ENCODE data around the gene SLC29A1. TPM values are rescaled to one million over a fixed set of nuclear protein-coding genes. Genes with fewer than 3 reads are reported as not detected.
A peak's percentile ranks its signal among the peaks of the same experiment; 100 is the strongest.

SLC29A1 gene
- total and polyA plus RNA-seq, 5 experiments from 2014 or later, result 1.3 to 2.6 (median 2.3) TPM

- Mint-ChIP-seq H3K4me3 (peak overlapping the region in 5 of 10 donors; percentile 16 to 34 (median 30)), H3K27me3 (no peaks in the 10 kb centered on the region), H3K4me1 (peaks cover 34 to 80% (median 63%) of the 10 kb centered on the region in 4 donors), H3K27ac (peak overlapping the region in 6 of 10 donors; percentile 3 to 80 (median 6)), H3K9me3 (no peaks in the 10 kb centered on the region), H3K36me3 (peaks cover 0 to 8% (median 0%) of the 10 kb centered on the region in 3 donors)
- ATAC-seq, result no peak
- peak in 1 of 10 donors; percentile 49 for DNase-seq
- POLR2A ChIA-PET, result interaction anchor here (0.6 to 4.5 kb wide), 2 partner anchors 13 to 14 kb away, joined by 3 to 54 read pairs; partner anchors contain the start of gene HSP90AB1
Measured at GRCh38 chr6:44260451-44261297, 37.3 kb downstream of the SLC29A1 start.

DNA sequence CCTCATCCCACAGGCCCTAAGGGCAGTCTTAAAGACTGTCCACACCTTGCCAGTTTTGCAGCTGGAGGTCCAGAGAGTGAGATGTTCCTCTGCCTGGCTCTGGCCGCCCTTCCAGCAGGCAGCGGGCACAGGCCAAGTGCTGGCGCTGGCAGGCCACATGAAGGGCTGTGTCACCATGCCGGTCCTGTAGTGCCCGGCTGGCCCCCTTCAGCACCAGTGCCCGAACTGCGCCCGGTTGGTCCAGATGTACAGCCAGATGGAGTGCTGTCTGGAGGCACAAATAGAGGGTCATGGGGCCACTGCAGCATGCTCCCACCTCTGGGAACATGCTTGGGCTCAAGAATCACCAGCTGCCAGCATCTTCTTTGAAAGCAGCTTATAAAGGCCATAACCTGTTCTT is 38.2 kb downstream of the SLC29A1 start:
- Mint-ChIP-seq H3K4me1 (peaks cover 28 to 78% (median 62%) of the 10 kb centered on the region in 4 donors), H3K9me3 (no peaks in the 10 kb centered on the region), H3K27ac (peak overlapping the region in 2 of 10 donors; percentile 95 to 96), H3K27me3 (no peaks in the 10 kb centered on the region), H3K4me3 (peak overlapping the region in 1 of 10 donors; percentile 30), H3K36me3 (peaks cover 0 to 6% (median 0%) of the 10 kb centered on the region in 3 donors)
- DNase-seq (no peak), ATAC-seq (no peak)
- POLR2A ChIA-PET, result interaction anchor here (1.8 to 4.5 kb wide), 2 partner anchors 15 to 38 kb away, joined by 6 to 54 read pairs; partner anchors contain the start of genes HSP90AB1 and SLC29A1

- peak in 1 of 2 donors; percentile 3 for ATAC-seq
- Mint-ChIP-seq H3K27ac (peak overlapping the region; percentile 82 to 96 (median 94)), H3K9me3 (no peaks in the 10 kb centered on the region), H3K4me3 (peak overlapping the region; percentile 84 to 97 (median 92)), H3K4me1 (peaks cover 31 to 73% (median 62%) of the 10 kb centered on the region in 4 donors), H3K36me3 (peaks cover 0 to 5% (median 0%) of the 10 kb centered on the region in 3 donors), H3K27me3 (no peaks in the 10 kb centered on the region)
- POLR2A ChIA-PET, result interaction anchor here (1.8 to 4.5 kb wide), 2 partner anchors 16 to 39 kb away, joined by 6 to 54 read pairs; partner anchors contain the start of genes HSP90AB1 and SLC29A1
- peak in 1 of 10 donors; percentile 18 for DNase-seq
Measured at GRCh38 chr6:44262467-44263353, 39.3 kb downstream of the SLC29A1 start.

- ATAC-seq (peak; percentile 5 to 7), DNase-seq (peak in 2 of 10 donors; percentile 41 to 59)
- H3K4me3 Mint-ChIP-seq, result peak overlapping the region; percentile 84 to 97 (median 92)
- peak overlapping the region; percentile 82 to 96 (median 94) for H3K27ac Mint-ChIP-seq
- H3K4me1 Mint-ChIP-seq, result peaks cover 24 to 69% (median 58%) of the 10 kb centered on the region in 4 donors
- H3K27me3 Mint-ChIP-seq, result no peaks in the 10 kb centered on the region
- H3K36me3 Mint-ChIP-seq, result peaks cover 0 to 5% (median 0%) of the 10 kb centered on the region in 3 donors
- POLR2A ChIA-PET, result interaction anchor here (1.1 to 4.5 kb wide), 4 partner anchors 8 to 40 kb away, joined by 3 to 54 read pairs (median 6); partner anchors contain the start of genes HSP90AB1 and SLC29A1
- no peaks in the 10 kb centered on the region for H3K9me3 Mint-ChIP-seq
Measured at GRCh38 chr6:44263354-44264100, 40.1 kb downstream of the SLC29A1 start.

- peaks cover 24 to 62% (median 55%) of the 10 kb centered on the region in 4 donors for H3K4me1 Mint-ChIP-seq
- DNase-seq, result peak in 1 of 10 donors; percentile 50
Measured at GRCh38 chr6:44264154-44265006, 41.0 kb downstream of the SLC29A1 start.

GRCh38 chr6:44265007-44265721 is 41.8 kb downstream of the SLC29A1 start, which contains the start of gene NFKBIE:
Gene NFKBIE (minus strand): TSS chr6:44265551. CDS start chr6:44265346, 205 bp downstream.
- peaks cover 0 to 11% (median 3%) of the 10 kb centered on the region in 5 donors for H3K27me3 Mint-ChIP-seq
- H3K4me1 Mint-ChIP-seq, result peaks cover 27 to 67% (median 58%) of the 10 kb centered on the region in 4 donors
- POLR2A ChIA-PET, result interaction anchor here (0.8 to 4.5 kb wide), 5 partner anchors 10 to 23 kb away, joined by 3 to 54 read pairs (median 7); partner anchors contain the start of gene HSP90AB1
- no peaks in the 10 kb centered on the region for H3K36me3 Mint-ChIP-seq
- peak; percentile 86 to 98 (median 95) for DNase-seq
- H3K9me3 Mint-ChIP-seq, result no peaks in the 10 kb centered on the region
- H3K4me3 Mint-ChIP-seq, result peak within 1 kb of the TSS; percentile 84 to 98 (median 96)
- H3K27ac Mint-ChIP-seq, result peak within 1 kb of the TSS; percentile 89 to 97 (median 95)
- ATAC-seq, result peak; percentile 71 to 79

More at GRCh38 chr6:44264154-44265006, 41.0 kb downstream of the SLC29A1 start:
- H3K27me3 Mint-ChIP-seq, result peaks cover 0 to 4% (median 0%) of the 10 kb centered on the region in 5 donors
- ATAC-seq, result peak in 1 of 2 donors; percentile 29
- no peaks in the 10 kb centered on the region for H3K36me3 Mint-ChIP-seq
- POLR2A ChIA-PET, result interaction anchor here (0.8 to 4.5 kb wide), 4 partner anchors 9 to 22 kb away, joined by 3 to 54 read pairs (median 5); partner anchors contain the start of gene HSP90AB1
- H3K9me3 Mint-ChIP-seq, result no peaks in the 10 kb centered on the region
- peak overlapping the region; percentile 82 to 96 (median 94) for H3K27ac Mint-ChIP-seq
- peak overlapping the region; percentile 84 to 97 (median 92) for H3K4me3 Mint-ChIP-seq

DNA sequence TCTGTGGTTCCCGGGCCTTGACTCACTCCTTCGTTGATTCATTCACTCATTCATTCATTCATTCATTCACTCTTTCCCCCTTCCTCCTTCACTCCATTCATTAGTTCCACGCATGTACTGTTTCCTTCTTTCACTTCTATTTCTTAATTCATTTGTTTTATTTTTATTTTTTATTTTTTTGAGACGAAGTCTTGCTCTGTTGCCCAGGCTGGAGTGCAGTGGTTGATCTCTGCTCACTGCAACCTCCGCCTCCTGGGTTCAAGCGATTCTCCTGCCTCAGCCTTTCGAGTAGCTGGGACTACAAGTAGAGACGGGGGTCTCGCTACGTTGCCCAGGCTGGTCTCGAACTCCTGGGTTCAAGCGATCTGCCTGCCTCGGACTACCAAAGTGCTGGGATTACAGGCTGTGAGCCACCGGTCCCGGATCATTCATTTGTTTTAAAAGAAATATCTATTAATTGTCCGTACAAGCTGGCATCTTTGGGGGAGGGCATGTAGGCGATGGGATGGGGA is 42.4 kb downstream of the SLC29A1 start:
- DNase-seq, result no peak
- POLR2A ChIA-PET, result interaction anchor here (1.1 to 3.2 kb wide), 2 partner anchors 9 to 19 kb away, joined by 3 to 27 read pairs; partner anchors contain the start of genes HSP90AB1 and SLC35B2
- peak overlapping the region; percentile 89 to 97 (median 94) for H3K27ac Mint-ChIP-seq

DNA sequence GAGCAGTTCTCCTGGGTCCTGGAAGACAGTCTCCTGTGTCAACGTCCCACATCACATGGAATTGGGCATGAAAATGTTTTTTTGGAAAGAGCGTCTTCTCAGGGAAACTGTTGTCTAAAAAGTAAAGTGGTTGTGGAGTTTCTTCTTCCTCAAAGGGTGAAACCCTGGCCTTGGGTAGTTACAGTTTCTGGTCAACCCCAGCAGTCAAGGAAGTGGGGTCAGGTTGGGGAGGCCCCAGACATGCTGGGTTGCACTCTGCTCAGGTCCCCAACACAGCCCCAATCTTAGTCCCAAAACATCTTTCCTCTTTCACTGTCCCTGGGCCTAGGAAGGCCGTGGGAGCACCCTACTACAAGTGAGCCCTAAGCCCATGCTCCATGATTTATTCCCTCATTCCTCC is 43.0 kb downstream of the SLC29A1 start:
- no peaks in the 10 kb centered on the region for H3K9me3 Mint-ChIP-seq
- H3K27me3 Mint-ChIP-seq, result peaks cover 0 to 13% (median 7%) of the 10 kb centered on the region in 5 donors
- DNase-seq (no peak), ATAC-seq (no peak)
- peak overlapping the region in 9 of 10 donors; percentile 59 to 98 (median 90) for H3K4me3 Mint-ChIP-seq
- peak overlapping the region; percentile 57 to 97 (median 89) for H3K27ac Mint-ChIP-seq
- peaks cover 27 to 67% (median 54%) of the 10 kb centered on the region in 4 donors for H3K4me1 Mint-ChIP-seq
- H3K36me3 Mint-ChIP-seq, result no peaks in the 10 kb centered on the region
- POLR2A ChIA-PET, result interaction anchor here (1.1 to 3.2 kb wide), 2 partner anchors 9 to 20 kb away, joined by 3 to 27 read pairs; partner anchors contain the start of genes HSP90AB1 and SLC35B2

More for the DNA sequence above, 42.4 kb downstream of the SLC29A1 start:
- peak overlapping the region; percentile 84 to 98 (median 94) for H3K4me3 Mint-ChIP-seq
- no peak for ATAC-seq
- H3K36me3 Mint-ChIP-seq, result no peaks in the 10 kb centered on the region
- no peaks in the 10 kb centered on the region for H3K9me3 Mint-ChIP-seq
- peaks cover 27 to 67% (median 55%) of the 10 kb centered on the region in 4 donors for H3K4me1 Mint-ChIP-seq
- H3K27me3 Mint-ChIP-seq, result peaks cover 0 to 11% (median 3%) of the 10 kb centered on the region in 5 donors

- Mint-ChIP-seq H3K4me3 (peak overlapping the region in 2 of 10 donors; percentile 41 to 98), H3K9me3 (no peaks in the 10 kb centered on the region), H3K4me1 (peaks cover 27 to 66% (median 49%) of the 10 kb centered on the region in 4 donors), H3K27ac (peak overlapping the region in 7 of 10 donors; percentile 56 to 96 (median 89)), H3K36me3 (no peaks in the 10 kb centered on the region), H3K27me3 (peaks cover 2 to 20% (median 12%) of the 10 kb centered on the region in 5 donors)
- no peak for DNase-seq
- no peak for ATAC-seq
- POLR2A ChIA-PET, result interaction anchor here (3.2 kb wide), 1 partner anchor 20 kb away, joined by 27 read pairs; the partner anchor contains the start of gene HSP90AB1
Measured at GRCh38 chr6:44267252-44267651, 43.9 kb downstream of the SLC29A1 start.
